Measurements from ENCODE around the gene PSTPIP1. TPM values are rescaled to one million over a fixed set of nuclear protein-coding genes. Genes with fewer than 3 reads are reported as not detected.
A peak's percentile ranks its signal among the peaks of the same experiment; 100 is the strongest.

PSTPIP1 gene
- total and polyA plus RNA-seq, 2 of the 8 experiments (the other 6 are each of a cell fraction or from before 2014, with no cell fraction given), result 1.6 to 1.8 TPM

- H3K36me3 ChIP-seq (ENCODE audit: control insufficient read depth in 2 of 4, insufficient read depth in 4 of 4, low read length in 3 of 4), result no peaks in the 10 kb centered on the region
- H4K5ac ChIP-seq (ENCODE audit: insufficient read length, low read depth, low read length), result no peak overlapping the region
- peaks cover 3% of the 10 kb centered on the region; the same call in 1 of the 2 replicates for H3K79me1 ChIP-seq (ENCODE audit: low read depth, low read length)
- H3K18ac ChIP-seq (ENCODE audit: extremely low read depth, low read length), result no peak overlapping the region
- peaks cover 3 to 4% of the 10 kb centered on the region in 2 experiments for H4K20me1 ChIP-seq (replicated peaks in 1 of 2; ENCODE audit: control insufficient read depth in 1 of 2, insufficient read depth in 2 of 2, low read length in 2 of 2)
- H3K27ac ChIP-seq (ENCODE audit: low read depth, low read length), result no peak overlapping the region
- DNase-seq (ENCODE audit: low read depth in 1 of 2, low spot score in 2 of 2), result no peak
- no peak overlapping the region for H3K56ac ChIP-seq (replicated peaks; ENCODE audit: insufficient read length, low read depth, low read length)
- H4K8ac ChIP-seq (ENCODE audit: extremely low read depth, insufficient read depth, low read length), result no peak overlapping the region
- H2BK120ac ChIP-seq (replicated peaks; ENCODE audit: low read depth, low read length), result no peak overlapping the region
- no peak overlapping the region for H3K9ac ChIP-seq (replicated peaks in 1 of 4; ENCODE audit: extremely low read depth in 1 of 4, low read depth in 3 of 4, low read length in 3 of 4)
- H2BK15ac ChIP-seq (ENCODE audit: low read length), result no peak overlapping the region
- POLR2A ChIA-PET (ENCODE audit: partially characterized antibody), result no interaction called here
- no peak overlapping the region for H3K4me2 ChIP-seq (ENCODE audit: insufficient read depth in 1 of 2, low read depth in 2 of 2, low read length in 2 of 2)
- peaks cover 6% of the 10 kb centered on the region for H3K23me2 ChIP-seq (ENCODE audit: low read depth, low read length)
- no peak for FAIRE-seq
- H3K9me3 ChIP-seq (ENCODE audit: insufficient read depth in 2 of 2, low read depth in 1 of 2, low read length in 1 of 2), result no peaks in the 10 kb centered on the region
- CTCF ChIA-PET (ENCODE audit: partially characterized antibody), result no interaction called here
- H2BK12ac ChIP-seq (ENCODE audit: low read depth, low read length), result no peak overlapping the region
- no peak overlapping the region for H3K4me3 ChIP-seq (ENCODE audit: extremely low read depth in 1 of 4, insufficient read depth in 2 of 4, low read depth in 3 of 4, low read length in 4 of 4)
- H3K79me2 ChIP-seq (ENCODE audit: control insufficient read depth in 1 of 2, insufficient read depth in 2 of 2, low read length in 2 of 2), result peaks cover 0 to 9% of the 10 kb centered on the region in 2 experiments; a peak in 2 of 4 replicates
- H2BK20ac ChIP-seq (ENCODE audit: low read length), result no peak overlapping the region
- H3K23ac ChIP-seq (ENCODE audit: insufficient read length), result no peak overlapping the region
- H2AFZ ChIP-seq (ENCODE audit: low read length), result no peak overlapping the region
- no peak overlapping the region for H3K14ac ChIP-seq (ENCODE audit: insufficient read length)
- H2AK5ac ChIP-seq (ENCODE audit: low read depth, low read length), result 0 out of 2 replicates have a peak overlapping the region, but pooled peaks have one; percentile 24
- H4K91ac ChIP-seq (replicated peaks; ENCODE audit: insufficient read length, low read length), result no peak overlapping the region
- H3K4ac ChIP-seq (replicated peaks; ENCODE audit: insufficient read length, low read depth, low read length), result no peak overlapping the region
- peaks cover 0 to 2% (median 0%) of the 10 kb centered on the region in 4 experiments; a peak in 1 of 7 replicates for H3K27me3 ChIP-seq (replicated peaks in 1 of 4; ENCODE audit: control insufficient read depth in 3 of 4, extremely low read depth in 1 of 4, insufficient read depth in 3 of 4, low read length in 3 of 4)
- no peak overlapping the region for H2BK5ac ChIP-seq (ENCODE audit: low read depth, low read length)
- 82% methylated on average over 2 of the region's 2 CpGs; no CpG with 5 or more reads in 1 of the 2 experiments for WGBS, 2 experiments (ENCODE audit: extremely low coverage in 1 of 2, insufficient coverage in 1 of 2, insufficient read length in 1 of 2, insufficient replicate concordance in 2 of 2, low coverage in 1 of 2, low lambda C conversion rate in 2 of 2, missing lambda C conversion rate in 1 of 2)
- H3K4me1 ChIP-seq (replicated peaks in 1 of 4; ENCODE audit: control insufficient read depth in 3 of 4, insufficient read depth in 4 of 4, low read length in 3 of 4), result peaks cover 0 to 10% (median 4%) of the 10 kb centered on the region in 4 experiments; a peak in 5 of 7 replicates
- TF ChIP-seq CBX5 (IDR thresholded peaks at IDR 0.05; ENCODE audit: low read depth, low read length) (no peak), ZNF274 (IDR thresholded peaks at IDR 0.05; ENCODE audit: borderline replicate concordance, extremely low read depth, low read length) (no peak), POLR2AphosphoS5 (IDR thresholded peaks at IDR 0.05; ENCODE audit: low read depth, low read length) (no peak), BCL11A (IDR thresholded peaks at IDR 0.05; ENCODE audit: low read depth in 2 of 2, low read length in 2 of 2) (no peak), SUZ12 (IDR thresholded peaks at IDR 0.05; ENCODE audit: low read length) (no peak), NANOG (IDR thresholded peaks at IDR 0.05; ENCODE audit: insufficient read depth, low read depth, low read length, poor library complexity, severe bottlenecking) (no peak), SAP30 (IDR thresholded peaks at IDR 0.05; ENCODE audit: insufficient read depth, insufficient replicate concordance, low read length) (no peak), CHD2 (IDR thresholded peaks at IDR 0.05; ENCODE audit: low read length) (no peak), E2F6 (IDR thresholded peaks at IDR 0.05) (no peak), BACH1 (IDR thresholded peaks at IDR 0.05; ENCODE audit: low read length) (no peak)
- TF ChIP-seq, protein P1, sequence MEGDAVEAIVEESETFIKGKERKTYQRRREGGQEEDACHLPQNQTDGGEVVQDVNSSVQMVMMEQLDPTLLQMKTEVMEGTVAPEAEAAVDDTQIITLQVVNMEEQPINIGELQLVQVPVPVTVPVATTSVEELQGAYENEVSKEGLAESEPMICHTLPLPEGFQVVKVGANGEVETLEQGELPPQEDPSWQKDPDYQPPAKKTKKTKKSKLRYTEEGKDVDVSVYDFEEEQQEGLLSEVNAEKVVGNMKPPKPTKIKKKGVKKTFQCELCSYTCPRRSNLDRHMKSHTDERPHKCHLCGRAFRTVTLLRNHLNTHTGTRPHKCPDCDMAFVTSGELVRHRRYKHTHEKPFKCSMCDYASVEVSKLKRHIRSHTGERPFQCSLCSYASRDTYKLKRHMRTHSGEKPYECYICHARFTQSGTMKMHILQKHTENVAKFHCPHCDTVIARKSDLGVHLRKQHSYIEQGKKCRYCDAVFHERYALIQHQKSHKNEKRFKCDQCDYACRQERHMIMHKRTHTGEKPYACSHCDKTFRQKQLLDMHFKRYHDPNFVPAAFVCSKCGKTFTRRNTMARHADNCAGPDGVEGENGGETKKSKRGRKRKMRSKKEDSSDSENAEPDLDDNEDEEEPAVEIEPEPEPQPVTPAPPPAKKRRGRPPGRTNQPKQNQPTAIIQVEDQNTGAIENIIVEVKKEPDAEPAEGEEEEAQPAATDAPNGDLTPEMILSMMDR (IDR thresholded peaks at IDR 0.05; ENCODE audit: control extremely low read depth in 1 of 3, insufficient read depth in 1 of 3, low read depth in 1 of 3, low read length in 3 of 3), result no peak
These were observed 79.4 kb downstream of the PSTPIP1 start for GRCh38 chr15:77074350-77074749.
